GM21528 (cell line): ENCODE measurements around the gene FDPS.

Source experiments
- ATAC-seq: cut with Tn5 transposase; IDR thresholded peaks from one replicate; pipeline ENCODE4 v1.9.1; 2021; ENCODE audit warnings: mild to moderate bottlenecking, moderate library complexity; ENCODE audit not compliant: unreplicated experiment, low FRiP score

FDPS gene

GRCh38 chr1:155339515-155340097 is 30.9 kb downstream of the FDPS start:
- ATAC-seq: no peak

GRCh38 chr1:155342842-155343241 is 34.2 kb downstream of the FDPS start:
- no peak for ATAC-seq

DNA sequence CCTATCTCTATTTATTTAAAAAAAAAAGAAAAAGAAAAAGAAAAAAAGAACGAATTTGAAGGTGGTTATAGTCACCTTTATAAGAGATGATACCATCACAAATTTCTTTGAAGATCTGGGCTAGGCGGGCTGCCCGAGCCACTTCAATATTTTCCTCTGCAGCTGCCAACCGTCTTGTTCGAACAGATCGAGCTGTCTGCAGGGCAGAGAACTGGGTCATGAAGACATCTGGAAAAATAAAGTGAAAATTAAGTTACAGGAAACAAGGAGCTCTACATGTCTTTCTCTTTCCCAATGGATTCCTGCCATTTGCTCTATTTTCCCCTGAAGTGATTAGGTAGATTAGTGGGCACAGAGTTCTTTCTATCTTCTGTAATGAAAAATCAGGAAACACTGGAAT is 44.0 kb downstream of the FDPS start:
- ATAC-seq: no peak

- no peak for ATAC-seq
These were observed 51.4 kb downstream of the FDPS start for GRCh38 chr1:155360051-155360450.
